ENCODE measurements around the gene VPS25.
"Not testable (repeated sequence)": the region's sequence is repeated elsewhere in the genome, so short reads cannot be mapped to it uniquely, and the experiment has no call there.

VPS25 gene

GRCh38 chr17:42773290-42774035, at the start of gene VPS25:
Gene VPS25, plus strand, starts transcription at chr17:42773449. Its CDS starts 27 bp downstream, at chr17:42773476.
- peak; percentile 89 for DNase-seq (ENCODE audit: low spot score)

GRCh38 chr17:42723636-42724035, 49.6 kb upstream of the VPS25 start:
- DNase-seq (ENCODE audit: low spot score), result no peak

- DNase-seq (ENCODE audit: low spot score), result no peak
Observed at GRCh38 chr17:42725143-42725542, 48.1 kb upstream of the VPS25 start.

GRCh38 chr17:42740699-42741098, 32.5 kb upstream of the VPS25 start:
- DNase-seq (ENCODE audit: low spot score), result no peak

GRCh38 chr17:42742916-42743315, 30.3 kb upstream of the VPS25 start:
- not testable (repeated sequence) for DNase-seq (ENCODE audit: low spot score)

GRCh38 chr17:42743595-42744282, 29.5 kb upstream of the VPS25 start:
- no peak for DNase-seq (ENCODE audit: low spot score)

- DNase-seq (ENCODE audit: low spot score), result peak; percentile 57
Observed at GRCh38 chr17:42744283-42744805, 28.9 kb upstream of the VPS25 start.

GRCh38 chr17:42744806-42745617, 28.2 kb upstream of the VPS25 start, which contains the start of gene EZH1:
Gene EZH1, minus strand, starts transcription at chr17:42745040. Its CDS starts 16,099 bp downstream, at chr17:42728941.
- DNase-seq (ENCODE audit: low spot score), result peak; percentile 89

GRCh38 chr17:42748202-42748907, 24.9 kb upstream of the VPS25 start:
- no peak for DNase-seq (ENCODE audit: low spot score)

GRCh38 chr17:42748908-42749798, 24.1 kb upstream of the VPS25 start:
- no peak for DNase-seq (ENCODE audit: low spot score)

GRCh38 chr17:42750739-42751344, 22.4 kb upstream of the VPS25 start:
- DNase-seq (ENCODE audit: low spot score), result no peak

GRCh38 chr17:42751628-42752027, 21.6 kb upstream of the VPS25 start:
- DNase-seq (ENCODE audit: low spot score), result no peak

- DNase-seq (ENCODE audit: low spot score), result no peak
Observed at GRCh38 chr17:42754782-42755181, 18.5 kb upstream of the VPS25 start.

GRCh38 chr17:42759982-42760651, 13.1 kb upstream of the VPS25 start:
- DNase-seq (ENCODE audit: low spot score), result no peak

GRCh38 chr17:42760652-42761581, 12.3 kb upstream of the VPS25 start, which contains the start of gene RAMP2:
Gene RAMP2, plus strand, starts transcription at chr17:42761227. Its CDS starts 35 bp downstream, at chr17:42761262.
- no peak for DNase-seq (ENCODE audit: low spot score)

- no peak for DNase-seq (ENCODE audit: low spot score)
Observed at GRCh38 chr17:42761638-42762037, 11.6 kb upstream of the VPS25 start.

GRCh38 chr17:42766124-42766523, 7.1 kb upstream of the VPS25 start:
- DNase-seq (ENCODE audit: low spot score), result no peak

GRCh38 chr17:42767512-42767911, 5.7 kb upstream of the VPS25 start:
- no peak for DNase-seq (ENCODE audit: low spot score)

All from cerebellar cortex (tissue), 1 donor.